ENCODE data around the gene SLC34A3. TPM values are rescaled to one million over a fixed set of nuclear protein-coding genes. Genes with fewer than 3 reads are reported as not detected.

Gene SLC34A3
- total RNA-seq, 1 donor from 2014 or later, result not detected

- H3K4me3 Mint-ChIP-seq (ENCODE audit: unreplicated experiment), result peak overlapping the region; percentile 59
- H3K9me3 Mint-ChIP-seq (ENCODE audit: unreplicated experiment), result no peaks in the 10 kb centered on the region
- peaks cover 6% of the 10 kb centered on the region for H3K4me1 Mint-ChIP-seq (ENCODE audit: unreplicated experiment)
- no peak for TF ChIP-seq CTCF (IDR thresholded peaks at IDR 0.05; ENCODE audit: unreplicated experiment)
- H3K36me3 Mint-ChIP-seq (ENCODE audit: low read depth, unreplicated experiment), result peaks cover 13% of the 10 kb centered on the region
- peaks cover 12% of the 10 kb centered on the region for H3K27me3 Mint-ChIP-seq (ENCODE audit: unreplicated experiment)
- no peak for DNase-seq (ENCODE audit: low spot score)
- H3K27ac Mint-ChIP-seq (ENCODE audit: unreplicated experiment), result peak overlapping the region; percentile 48
Observed at GRCh38 chr9:137213160-137214060, 17.3 kb upstream of the SLC34A3 start.

GRCh38 chr9:137214620-137215019 is 16.1 kb upstream of the SLC34A3 start:
- no peak for TF ChIP-seq CTCF (IDR thresholded peaks at IDR 0.05; ENCODE audit: unreplicated experiment)
- DNase-seq (ENCODE audit: low spot score), result no peak
- H3K27me3 Mint-ChIP-seq (ENCODE audit: unreplicated experiment), result peaks cover 9% of the 10 kb centered on the region
- H3K36me3 Mint-ChIP-seq (ENCODE audit: low read depth, unreplicated experiment), result peaks cover 11% of the 10 kb centered on the region
- no peaks in the 10 kb centered on the region for H3K9me3 Mint-ChIP-seq (ENCODE audit: unreplicated experiment)
- peaks cover 6% of the 10 kb centered on the region for H3K4me1 Mint-ChIP-seq (ENCODE audit: unreplicated experiment)
- H3K27ac Mint-ChIP-seq (ENCODE audit: unreplicated experiment), result no peak overlapping the region
- no peak overlapping the region for H3K4me3 Mint-ChIP-seq (ENCODE audit: unreplicated experiment)

GRCh38 chr9:137215196-137215986 is 15.3 kb upstream of the SLC34A3 start:
- no peak for TF ChIP-seq CTCF (IDR thresholded peaks at IDR 0.05; ENCODE audit: unreplicated experiment)

GRCh38 chr9:137216188-137216965 is 14.3 kb upstream of the SLC34A3 start:
- no peak for DNase-seq (ENCODE audit: low spot score)
- H3K27ac Mint-ChIP-seq (ENCODE audit: unreplicated experiment), result no peak overlapping the region
- peaks cover 8% of the 10 kb centered on the region for H3K27me3 Mint-ChIP-seq (ENCODE audit: unreplicated experiment)
- no peak for TF ChIP-seq CTCF (IDR thresholded peaks at IDR 0.05; ENCODE audit: unreplicated experiment)
- no peaks in the 10 kb centered on the region for H3K9me3 Mint-ChIP-seq (ENCODE audit: unreplicated experiment)
- peaks cover under 1% of the 10 kb centered on the region for H3K4me1 Mint-ChIP-seq (ENCODE audit: unreplicated experiment)
- no peak overlapping the region for H3K4me3 Mint-ChIP-seq (ENCODE audit: unreplicated experiment)
- peaks cover 6% of the 10 kb centered on the region for H3K36me3 Mint-ChIP-seq (ENCODE audit: low read depth, unreplicated experiment)

More at GRCh38 chr9:137215196-137215986, 15.3 kb upstream of the SLC34A3 start:
- Mint-ChIP-seq H3K27ac (ENCODE audit: unreplicated experiment) (no peak overlapping the region), H3K9me3 (ENCODE audit: unreplicated experiment) (no peaks in the 10 kb centered on the region), H3K36me3 (ENCODE audit: low read depth, unreplicated experiment) (peaks cover 11% of the 10 kb centered on the region), H3K4me3 (ENCODE audit: unreplicated experiment) (no peak overlapping the region), H3K27me3 (ENCODE audit: unreplicated experiment) (peaks cover 9% of the 10 kb centered on the region), H3K4me1 (ENCODE audit: unreplicated experiment) (peaks cover 6% of the 10 kb centered on the region)
- DNase-seq (ENCODE audit: low spot score), result no peak

Data from endothelial cell (in vitro differentiated cells).